Hepatic stellate cell (primary cell): Measurements from ENCODE around the gene PEX14.

Source experiments
- DNase-seq: peaks from one replicate; pipeline ENCODE4 v3.0.0; 2011; ENCODE audit warnings: low spot score

PEX14 gene

DNA sequence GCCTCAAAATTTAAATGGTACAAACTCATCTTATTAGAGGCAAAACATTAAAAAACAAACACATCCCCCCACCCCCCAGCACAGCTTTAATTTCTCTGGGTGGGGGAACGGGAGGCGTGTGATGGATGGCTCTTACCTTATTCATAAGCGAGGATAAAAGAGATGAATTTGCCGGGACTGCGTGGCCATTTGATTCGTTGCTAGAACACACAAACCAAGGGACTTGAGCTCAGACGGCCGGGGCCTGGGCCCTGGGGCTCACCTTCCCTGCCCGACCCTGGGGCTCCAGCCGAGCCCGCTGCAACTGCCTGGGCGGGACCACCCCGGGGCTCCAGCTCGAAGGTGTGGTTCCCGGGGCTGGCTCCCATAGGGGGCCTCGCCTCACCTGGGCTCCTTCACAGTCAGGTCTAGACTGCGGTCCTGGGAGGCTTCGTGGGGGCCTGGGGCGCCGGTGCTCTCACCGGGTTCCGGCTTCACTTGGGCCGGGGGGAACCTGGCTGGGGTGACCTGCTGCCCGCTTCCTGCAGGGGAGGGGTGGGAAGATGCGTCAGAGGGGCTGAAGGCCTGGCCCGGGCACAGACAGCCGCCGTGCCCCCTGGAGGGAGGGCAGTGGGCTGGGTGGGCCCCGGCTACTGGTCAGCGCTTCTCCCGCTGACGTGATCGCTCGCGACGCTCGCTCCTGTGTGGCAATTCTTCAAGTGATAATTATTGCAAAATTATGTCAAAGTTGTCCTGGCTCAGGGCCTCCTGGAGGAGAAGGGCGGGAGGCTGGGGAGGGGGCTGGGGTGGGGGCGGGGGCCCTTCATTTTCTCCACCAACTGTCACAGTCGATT is 176.0 kb downstream of the PEX14 start:
- DNase-seq: no peak

- no peak for DNase-seq
Observed at GRCh38 chr1:10651389-10651766, 176.6 kb downstream of the PEX14 start.

DNA sequence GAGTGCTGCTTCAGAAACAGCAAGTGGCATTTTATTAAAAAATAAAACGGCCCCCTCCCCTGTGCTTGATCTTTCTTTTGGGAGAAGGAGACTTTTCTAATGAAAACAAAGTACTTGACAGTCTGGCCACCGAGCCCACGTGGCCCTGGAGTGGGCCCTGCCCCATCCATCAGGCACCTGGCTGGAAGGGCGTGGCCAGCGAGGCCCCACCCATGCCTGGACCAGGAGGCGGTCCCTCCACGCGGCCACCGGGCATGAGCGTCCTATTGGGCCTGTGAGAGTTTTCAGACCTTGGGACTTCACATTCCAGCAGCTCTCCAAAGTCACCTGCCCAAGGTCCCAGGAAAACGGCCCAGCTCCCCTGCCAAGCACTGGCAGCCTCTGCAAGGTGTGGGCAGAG is 177.0 kb downstream of the PEX14 start:
- DNase-seq: no peak

DNA sequence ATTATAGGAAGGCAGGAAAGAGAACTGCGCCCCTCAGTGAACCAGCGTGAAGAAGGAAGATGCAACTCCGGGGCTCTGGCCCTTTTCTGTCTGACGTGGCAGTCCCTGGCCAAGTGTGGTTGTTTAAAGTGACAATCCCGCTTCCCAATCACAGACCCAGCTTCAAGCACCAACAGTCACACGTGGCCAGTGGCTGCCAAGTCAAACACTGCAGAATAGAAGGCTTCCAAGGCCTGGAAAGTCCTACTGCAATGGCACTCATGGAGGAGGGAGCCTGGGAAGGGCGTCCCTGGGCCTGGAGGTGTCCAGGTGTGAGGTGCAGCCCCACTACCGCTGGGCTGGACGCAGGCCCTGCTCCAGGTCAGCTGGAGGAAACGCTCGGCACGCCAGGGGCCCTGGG is 177.9 kb downstream of the PEX14 start:
- DNase-seq: no peak

DNA sequence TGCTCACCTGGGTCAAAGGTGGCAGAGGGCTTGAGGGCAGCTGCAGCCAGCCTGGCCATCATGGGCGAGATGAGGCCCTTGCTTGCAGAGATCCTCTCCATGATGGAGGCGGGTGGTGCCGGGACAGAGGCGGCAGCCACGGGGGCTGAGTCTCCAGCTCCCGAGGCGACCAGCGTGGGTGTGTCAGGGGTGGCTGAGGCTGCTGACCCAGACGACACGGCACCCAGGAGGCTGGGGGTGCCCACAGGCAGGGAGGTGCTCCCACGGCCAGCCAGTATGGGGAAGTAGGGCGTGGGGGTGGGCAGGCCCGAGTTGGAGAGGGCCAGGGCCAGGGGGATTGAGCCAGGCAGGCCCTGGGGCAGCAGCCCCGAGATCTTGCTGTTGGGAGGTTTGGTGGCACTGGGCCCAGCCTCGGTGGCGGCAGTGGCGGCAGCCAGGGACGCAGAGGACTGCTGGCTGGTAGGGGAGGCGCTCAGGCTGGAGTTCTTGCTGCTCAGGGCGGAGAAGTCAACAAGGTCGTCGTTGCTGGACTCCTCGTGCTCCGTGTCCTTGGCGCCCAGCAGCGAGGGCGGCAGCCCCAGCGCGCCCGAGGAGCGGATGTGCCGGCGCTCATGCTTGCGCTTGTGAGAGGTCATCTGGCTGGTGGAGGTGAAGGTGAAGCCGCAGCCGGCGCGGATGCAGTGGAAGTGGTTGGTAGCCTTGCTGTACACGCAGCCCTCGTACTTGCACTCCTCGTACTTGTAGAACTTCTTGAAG is 178.8 kb downstream of the PEX14 start:
- no peak for DNase-seq

GRCh38 chr1:10655002-10655401 is 180.3 kb downstream of the PEX14 start:
- DNase-seq: no peak

DNA sequence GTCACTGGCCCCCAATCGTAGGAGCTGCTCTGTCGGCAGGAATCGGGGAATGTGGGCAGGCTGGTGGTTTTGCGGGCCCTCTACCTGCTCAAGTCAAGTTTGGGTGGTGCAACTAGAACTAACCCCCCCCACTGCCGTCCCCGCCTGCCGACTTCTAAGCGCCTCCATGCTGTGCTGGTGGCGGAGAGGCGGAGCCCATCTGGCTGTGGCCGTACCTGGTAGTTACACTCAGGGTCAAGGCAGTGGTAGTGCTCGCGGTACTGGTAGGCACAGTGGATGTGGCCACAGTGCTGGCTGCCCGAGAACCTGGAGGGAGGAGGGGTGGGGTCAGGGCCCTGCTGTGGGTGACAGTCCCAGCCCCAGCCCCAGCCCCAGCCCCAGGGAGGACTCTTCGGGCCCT is 181.7 kb downstream of the PEX14 start:
- no peak for DNase-seq

DNA sequence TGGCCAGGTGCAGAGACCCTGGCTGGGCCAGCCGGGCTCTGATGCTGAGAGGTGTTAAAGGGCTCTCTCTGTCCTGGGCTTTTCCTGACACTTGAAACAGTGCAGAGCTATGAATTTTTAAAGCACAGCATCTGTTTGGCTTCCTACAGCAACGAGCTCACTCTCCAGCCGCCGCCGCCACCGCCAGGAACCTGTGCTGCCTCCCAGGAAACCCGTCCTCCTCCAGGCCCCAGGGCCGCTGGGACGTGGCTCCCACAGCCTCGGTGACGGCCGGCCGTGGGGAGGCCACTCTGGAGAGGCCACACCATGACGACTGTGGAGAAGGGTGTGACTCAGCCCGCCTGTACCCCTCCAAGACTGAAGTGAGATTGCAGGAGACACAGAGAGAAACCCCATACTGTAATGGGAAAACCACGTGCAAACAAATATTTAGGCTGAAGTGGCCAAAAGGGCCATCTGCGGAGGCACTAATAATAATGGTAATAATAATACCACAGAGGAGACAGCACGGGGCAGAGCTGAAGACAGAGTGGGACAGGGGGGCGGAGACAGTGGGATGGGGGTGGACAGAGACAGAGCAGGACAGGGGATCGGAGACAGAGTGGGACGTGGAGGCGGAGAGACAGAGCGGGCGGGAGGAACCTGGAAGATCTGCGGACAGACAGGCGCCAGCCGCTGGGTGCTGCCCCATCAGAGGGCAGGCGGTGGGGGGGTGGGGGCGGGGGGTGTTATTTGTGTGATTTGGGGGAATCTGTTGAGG is 182.5 kb downstream of the PEX14 start:
- DNase-seq: no peak

DNA sequence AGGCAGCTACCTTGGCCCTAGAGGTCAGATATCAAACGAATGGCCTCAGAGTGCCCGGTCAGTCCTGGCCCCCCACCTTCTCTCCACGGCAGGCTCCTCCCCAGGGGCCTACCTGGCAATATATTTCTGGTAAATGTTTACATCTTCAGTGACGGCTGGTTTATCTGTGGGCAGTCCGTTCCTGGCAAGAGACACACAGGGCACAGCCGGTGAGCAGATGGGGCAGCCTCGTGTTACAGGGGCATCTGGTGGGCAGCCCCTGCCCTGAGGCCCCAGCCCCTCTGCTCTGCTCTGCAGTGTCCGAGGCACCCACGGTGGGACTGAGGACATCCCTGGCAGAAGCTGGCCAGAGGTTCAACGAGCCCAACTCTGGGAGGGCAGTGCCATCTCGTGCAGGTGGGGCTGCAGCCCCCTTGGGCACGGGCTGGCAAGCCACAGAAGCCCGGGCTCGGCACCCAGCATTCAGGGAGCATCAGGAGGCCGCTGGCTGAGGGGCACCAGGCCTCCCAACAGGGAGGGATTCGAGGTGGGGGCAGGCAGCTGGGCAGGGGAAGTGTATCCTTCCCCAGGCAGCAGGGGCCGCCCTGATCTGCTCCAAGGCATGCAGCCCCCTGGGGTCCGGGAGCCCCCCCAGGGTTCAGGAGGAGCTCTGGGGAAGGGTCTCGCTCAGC is 183.8 kb downstream of the PEX14 start:
- DNase-seq: no peak

- DNase-seq: no peak
Observed at GRCh38 chr1:10659218-10659617, 184.5 kb downstream of the PEX14 start.

DNA sequence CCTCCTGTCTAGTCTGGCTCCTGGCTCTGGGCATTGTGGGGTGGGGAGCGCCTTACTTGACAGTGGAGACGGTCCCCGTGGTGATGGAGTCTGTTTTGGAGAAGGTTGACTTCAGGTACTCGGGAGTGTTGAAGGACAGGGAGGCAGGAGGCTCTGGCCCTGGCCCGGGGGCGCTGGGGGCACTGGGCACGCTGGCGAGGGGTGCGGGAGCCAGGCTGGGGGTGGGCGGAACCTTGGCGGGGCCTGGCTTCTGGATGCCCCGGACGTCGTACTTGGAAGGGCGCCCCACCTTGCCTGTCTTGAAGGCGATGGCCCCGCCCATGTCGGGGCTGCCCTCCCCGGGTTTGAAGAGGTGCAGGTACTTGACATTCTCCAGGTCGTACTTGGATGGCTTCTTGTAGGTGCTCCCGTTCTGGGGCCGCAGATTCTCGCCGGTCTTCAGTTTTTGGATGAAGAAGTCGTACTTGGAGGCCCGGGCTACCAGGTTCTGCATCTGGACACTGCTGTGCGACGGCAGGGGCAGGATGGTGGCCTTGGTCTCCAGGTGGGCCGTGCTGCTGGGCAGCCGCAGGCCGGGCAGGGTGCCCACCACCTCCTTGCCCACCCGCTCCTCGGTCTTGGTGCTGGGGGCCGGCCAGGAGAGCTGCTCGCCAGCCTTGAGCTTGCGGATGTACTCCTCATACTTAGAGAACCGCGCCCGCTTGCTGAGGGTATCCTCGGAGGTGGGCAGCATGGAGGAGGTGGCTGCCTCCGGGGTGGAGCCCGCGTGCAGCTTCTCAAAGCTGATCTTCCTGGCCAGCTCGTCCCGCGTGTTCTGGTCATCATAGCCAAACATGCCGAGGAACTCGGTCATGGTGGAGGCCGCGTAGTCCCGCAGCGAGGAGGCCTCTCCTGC is 185.1 kb downstream of the PEX14 start:
- no peak for DNase-seq

GRCh38 chr1:10661453-10661852 is 186.7 kb downstream of the PEX14 start:
- no peak for DNase-seq

GRCh38 chr1:10662090-10662688 is 187.4 kb downstream of the PEX14 start:
- DNase-seq: no peak

GRCh38 chr1:10662824-10663677 is 188.3 kb downstream of the PEX14 start:
- DNase-seq: no peak

- peak; percentile 66 for DNase-seq
Observed at GRCh38 chr1:10663678-10664035, 188.9 kb downstream of the PEX14 start.

DNA sequence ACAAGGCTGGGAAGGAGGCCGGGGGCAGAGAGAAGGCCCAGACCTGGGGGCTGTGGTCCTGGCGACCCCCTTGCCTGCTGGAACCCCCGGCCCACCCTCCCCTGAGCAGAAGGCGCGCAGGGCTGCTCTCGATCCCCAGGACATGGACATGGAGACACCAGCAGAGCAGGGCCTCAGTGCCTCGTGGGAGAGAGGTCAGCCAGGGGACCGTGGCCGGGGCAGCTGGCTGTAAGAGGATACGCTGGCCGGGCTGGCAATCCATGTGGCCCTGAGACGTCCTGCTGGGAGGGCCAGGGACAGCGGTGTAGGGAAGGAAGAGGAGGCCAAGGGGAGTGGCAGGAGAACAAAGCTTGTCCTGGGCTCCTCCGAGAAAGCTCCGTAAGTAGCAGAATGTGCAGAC is 189.5 kb downstream of the PEX14 start:
- no peak for DNase-seq

DNA sequence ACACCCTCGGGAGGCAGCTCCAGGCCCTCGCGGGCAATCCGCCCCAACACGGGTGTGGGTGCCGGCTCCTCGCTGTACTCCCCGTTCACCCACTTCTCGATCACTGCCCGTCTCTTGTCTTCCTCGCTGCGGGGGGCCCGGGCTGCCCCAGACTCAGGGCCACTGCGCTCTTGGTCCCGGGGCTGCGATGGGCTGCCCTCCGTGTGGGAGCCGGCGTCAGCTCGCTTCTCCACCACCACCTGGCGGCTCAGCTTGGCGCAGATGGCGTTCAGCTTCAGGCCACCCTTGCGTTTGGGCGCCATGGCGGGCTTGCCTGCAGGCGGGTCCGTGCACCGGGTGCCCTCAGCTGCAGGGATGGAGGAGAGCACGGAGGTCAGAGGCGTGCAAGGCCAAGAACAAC is 190.5 kb downstream of the PEX14 start:
- no peak for DNase-seq

- DNase-seq: no peak
Observed at GRCh38 chr1:10665930-10666850, 191.4 kb downstream of the PEX14 start.
